Activated T-cell treated with anti-CD3 and anti-CD28 coated beads for 24 hours (primary cell): ENCODE data around the gene FKBP14.

Experiments used
- DNase-seq: peaks from one replicate; pipeline ENCODE4 v3.0.0-alpha.2; 2020; ENCODE audit warnings: low read depth

Gene FKBP14, protein sequence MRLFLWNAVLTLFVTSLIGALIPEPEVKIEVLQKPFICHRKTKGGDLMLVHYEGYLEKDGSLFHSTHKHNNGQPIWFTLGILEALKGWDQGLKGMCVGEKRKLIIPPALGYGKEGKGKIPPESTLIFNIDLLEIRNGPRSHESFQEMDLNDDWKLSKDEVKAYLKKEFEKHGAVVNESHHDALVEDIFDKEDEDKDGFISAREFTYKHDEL

DNA sequence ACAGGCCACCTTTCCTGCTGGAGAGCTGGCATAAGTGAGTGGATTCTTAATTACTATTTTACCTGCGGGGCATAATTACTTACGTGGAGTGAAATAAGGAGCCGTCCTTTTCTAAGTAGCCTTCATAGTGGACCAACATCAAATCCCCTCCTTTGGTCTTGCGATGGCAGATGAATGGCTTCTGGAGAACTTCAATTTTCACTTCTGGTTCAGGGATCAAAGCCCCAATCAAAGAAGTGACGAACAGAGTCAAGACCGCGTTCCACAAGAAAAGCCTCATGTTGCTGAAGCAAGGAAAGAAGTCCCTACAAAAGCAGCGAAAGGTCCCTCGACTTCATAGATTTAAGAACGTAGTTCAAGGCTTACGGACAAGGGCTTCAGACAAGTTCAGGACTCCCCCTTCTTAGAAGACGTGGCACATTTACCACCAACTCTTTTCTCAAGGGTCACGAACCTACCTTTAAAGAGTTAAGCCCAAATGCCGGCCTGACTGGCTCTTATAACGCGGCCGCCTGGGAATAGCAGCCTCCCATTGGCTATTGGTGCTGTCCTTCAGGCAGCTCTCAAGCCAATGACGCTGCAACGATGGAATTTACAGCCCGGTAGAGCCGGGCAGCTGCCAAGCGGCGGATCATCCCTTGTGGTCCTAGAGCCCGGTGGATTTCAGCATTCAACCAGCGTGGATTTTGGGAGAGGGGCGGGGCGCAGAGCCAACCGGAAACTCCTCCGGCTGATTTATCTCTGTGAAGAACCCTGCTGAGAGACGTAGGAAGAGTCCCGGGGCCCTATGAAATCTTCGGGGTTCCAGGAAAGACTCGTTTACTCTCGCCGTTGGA lies at the start of gene FKBP14:
FKBP14 (minus strand) TSS at position 474 of the 836 bp plus-strand sequence; CDS start at position 280, 194 bp downstream.
- DNase-seq, result peak; percentile 89

GRCh38 chr7:30074422-30075030 lies 48.0 kb upstream of the FKBP14 start:
- DNase-seq, result no peak

DNA sequence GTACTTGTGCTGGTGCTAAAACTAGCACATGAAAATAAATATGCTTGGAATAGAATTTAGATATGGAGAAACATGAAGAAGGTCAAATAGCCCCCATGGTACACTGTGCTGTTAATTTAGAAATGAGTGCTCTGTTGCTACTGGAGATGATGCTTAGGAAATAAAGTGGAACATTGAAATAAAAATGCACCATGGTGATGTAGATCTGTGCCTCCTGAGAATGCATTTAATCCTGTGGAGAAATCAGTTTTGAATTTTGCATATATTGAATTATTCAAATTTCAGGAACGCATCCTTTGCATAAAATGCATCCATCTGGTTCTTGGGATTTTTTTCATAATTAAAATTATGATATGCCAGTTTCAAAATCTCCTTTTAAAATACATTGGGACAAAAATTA lies 46.2 kb upstream of the FKBP14 start:
- no peak for DNase-seq

DNA sequence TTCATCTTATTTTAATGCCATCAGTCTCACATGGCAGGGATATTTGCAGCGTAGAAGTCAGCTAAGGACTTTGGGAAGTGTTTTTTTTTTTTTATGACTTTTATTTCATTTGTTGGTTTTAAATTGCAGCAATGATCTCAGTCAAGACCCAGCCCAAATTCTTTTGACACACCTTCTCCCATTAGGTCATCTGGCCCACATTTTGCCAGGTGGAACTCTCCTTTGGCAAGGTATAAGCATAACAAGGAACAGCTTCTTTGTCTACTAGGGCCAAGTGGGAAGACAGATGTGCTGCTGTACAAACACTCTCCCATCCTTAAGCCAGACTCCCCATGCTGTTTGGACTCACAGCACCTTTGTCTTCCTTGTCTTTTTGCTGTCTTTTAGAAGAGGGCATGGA lies 43.5 kb upstream of the FKBP14 start:
- no peak for DNase-seq

DNA sequence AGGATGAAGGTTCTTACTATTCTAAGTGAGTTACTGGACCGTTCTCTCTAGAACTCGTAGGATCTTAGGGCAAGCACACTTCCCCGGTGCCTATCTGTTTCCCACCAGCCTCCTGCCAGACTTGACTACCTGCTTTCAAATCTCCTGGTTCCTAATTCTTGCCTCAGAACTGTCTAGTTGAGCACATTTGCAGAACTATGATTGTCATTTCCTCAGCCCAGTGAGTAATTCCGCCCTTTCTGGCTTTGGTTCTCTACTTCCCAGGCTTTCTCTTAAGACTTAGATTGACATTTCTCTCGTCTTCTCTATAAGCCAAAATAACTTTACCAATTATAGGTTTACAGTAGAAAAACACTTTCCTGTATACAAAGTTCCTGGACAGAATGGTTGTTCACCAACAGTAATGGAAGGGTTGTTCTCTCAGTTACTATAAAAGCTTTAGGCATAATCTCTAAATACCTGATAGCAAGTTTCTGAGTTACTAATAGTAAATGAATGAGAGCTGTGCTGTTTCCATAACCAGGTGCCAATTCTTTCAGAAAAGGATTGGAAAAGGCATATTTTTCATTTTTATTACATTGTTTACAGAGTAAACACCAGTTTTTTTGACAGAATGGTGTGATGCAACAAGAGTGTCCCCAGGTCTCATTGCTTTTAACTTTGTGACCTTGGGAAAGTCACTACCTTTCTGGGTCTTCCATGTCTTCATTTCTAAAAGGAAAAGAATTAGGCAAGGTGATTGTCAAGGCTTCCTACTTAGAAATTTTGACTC lies 42.8 kb upstream of the FKBP14 start:
- DNase-seq, result no peak

DNA sequence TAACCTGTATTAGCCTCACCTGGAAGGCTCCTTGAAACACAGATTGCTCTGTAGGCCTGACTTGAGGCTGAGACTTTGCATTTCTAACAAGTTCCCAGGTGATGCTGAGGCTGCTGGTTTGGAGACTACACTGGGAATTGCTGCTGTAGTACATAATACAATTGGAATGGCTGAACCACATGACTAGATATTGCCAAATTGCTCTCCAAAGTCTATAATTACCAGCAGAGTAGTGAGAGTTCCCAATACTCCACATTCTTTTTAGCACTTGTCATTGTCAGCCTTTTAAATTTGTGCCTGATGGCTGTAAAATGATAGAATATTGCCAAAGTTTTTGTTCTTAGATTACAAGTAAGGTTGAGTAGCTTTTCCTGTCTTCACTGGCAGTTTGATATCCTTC lies 41.6 kb upstream of the FKBP14 start:
- DNase-seq, result no peak

DNA sequence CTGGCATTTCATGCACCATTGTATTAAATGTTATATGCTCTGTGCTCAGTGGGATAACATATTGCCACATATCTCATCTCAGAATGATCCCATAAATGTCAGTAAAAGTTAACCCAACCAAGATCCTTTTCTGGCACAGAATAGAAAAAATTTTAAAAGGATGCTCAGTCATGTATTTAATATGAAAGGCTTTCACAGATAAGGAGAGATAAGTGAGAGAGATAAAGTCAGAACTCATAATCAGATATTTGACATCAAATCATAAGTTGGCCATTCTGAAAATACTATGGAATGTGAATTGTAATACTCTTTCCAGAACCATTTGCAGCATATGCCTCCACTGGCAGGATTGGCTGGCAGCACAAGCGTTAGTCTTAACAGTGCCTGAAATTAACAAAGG lies 40.2 kb upstream of the FKBP14 start:
- DNase-seq, result no peak

- no peak for DNase-seq
These were observed 39.2 kb upstream of the FKBP14 start for GRCh38 chr7:30065746-30066145.

DNA sequence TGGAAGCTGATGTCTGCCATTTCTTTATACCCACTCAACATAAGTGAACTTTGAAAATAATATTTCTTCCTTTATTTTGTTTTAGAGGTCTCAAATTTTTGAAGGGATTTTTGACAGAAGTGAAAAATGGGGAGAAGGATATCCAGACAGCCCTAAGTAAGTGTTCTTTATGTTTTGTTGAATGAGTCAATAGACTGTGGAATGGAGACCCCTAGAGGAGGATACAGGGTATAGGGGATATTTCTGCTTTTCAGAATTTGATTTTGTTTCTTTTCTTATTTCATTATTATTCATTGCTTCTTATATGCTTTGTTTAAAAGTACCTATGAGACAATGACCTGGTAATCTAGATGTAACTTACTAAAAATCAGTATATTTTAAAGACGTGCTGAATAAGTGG lies 36.1 kb upstream of the FKBP14 start:
- DNase-seq, result no peak

GRCh38 chr7:30061786-30062185 lies 35.3 kb upstream of the FKBP14 start:
- DNase-seq, result peak; percentile 6

GRCh38 chr7:30057741-30058140 lies 31.2 kb upstream of the FKBP14 start:
- no peak for DNase-seq

GRCh38 chr7:30053068-30053467 lies 26.6 kb upstream of the FKBP14 start:
- no peak for DNase-seq

DNA sequence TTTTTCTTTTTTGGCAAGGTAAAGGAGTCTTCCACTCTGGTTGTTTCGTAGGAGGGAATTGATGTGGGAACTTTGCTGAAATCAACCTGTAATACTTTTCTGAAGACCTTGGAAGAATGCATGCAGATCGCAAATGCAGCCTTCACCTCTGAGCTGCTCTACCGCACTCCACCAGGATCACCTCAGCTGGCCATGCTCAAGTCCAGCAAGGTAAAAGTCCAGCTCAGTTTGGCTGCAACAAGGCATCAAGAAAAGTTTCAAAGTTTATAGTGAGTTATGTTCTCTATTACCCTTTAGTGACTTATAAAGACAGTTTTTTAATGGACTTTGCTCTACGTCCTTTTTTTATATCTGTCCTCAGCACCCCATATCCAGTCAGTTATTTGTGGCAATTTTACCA lies 22.7 kb upstream of the FKBP14 start:
- DNase-seq, result no peak

GRCh38 chr7:30048582-30048981 lies 22.1 kb upstream of the FKBP14 start:
- no peak for DNase-seq

GRCh38 chr7:30047124-30047523 lies 20.6 kb upstream of the FKBP14 start:
- DNase-seq, result no peak

DNA sequence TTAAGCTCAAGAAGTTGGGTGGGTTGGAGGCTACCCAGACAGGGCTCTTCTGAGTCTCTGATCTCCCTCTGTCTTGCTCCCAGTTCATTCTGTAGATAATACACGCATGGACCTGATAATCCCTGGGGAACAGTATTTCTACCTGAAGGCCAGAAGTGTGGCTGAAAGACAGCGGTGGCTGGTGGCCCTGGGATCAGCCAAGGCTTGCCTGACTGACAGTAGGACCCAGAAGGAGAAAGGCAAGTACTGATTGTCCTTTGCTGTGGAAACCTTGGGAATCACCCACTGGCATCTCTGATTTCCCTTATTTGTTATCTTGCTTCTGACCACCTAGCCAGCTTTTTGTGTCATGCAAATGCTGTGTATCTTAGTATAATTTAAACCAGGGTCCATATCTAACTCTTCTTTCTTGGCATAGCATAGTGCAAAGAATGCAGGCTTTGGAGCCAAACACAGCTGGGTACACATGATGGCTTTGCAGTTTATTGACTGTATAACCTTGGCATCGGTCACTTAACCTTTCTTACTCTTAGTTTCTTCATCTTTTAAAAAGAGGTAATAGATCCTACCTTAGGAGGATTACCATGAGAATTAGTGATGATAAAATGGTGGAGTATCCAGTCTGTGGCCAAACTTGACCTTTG lies 19.7 kb upstream of the FKBP14 start:
- no peak for DNase-seq

DNA sequence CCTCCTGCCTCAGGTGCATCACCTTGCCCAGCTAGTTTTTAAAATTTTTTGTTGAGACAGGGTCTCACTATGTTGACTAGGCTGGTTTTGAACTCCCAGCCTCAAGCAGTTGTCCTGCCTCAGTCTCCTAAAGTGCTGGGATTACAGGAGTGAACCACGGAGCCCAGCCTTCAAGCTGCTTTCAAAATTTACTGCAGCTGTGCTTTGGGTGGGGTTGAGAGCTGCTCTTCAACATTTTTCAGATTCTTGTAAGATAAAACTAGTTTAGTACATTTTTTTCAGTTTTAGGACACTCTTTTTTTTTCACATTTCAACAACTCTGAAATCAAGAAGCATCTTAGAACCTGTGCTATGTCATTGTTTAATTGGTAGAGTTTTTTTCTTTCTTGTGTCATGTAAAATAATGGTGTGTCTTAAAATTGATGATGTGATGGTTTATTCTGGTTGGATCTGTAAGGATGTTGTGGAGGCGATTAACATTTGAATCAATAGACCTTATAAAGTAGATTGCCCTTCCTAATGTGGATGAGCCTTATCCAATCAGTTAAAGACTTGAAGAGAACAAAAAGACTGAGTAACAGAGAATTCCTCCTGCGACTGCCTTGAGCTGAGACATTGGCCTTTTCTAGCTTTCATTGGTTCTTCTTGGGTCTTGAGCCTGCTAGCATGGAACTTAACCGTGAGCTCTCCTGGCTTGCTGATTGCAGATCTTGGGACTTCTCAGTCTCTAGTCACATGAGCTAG lies 15.2 kb upstream of the FKBP14 start:
- no peak for DNase-seq

GRCh38 chr7:30040938-30041337 lies 14.4 kb upstream of the FKBP14 start:
- no peak for DNase-seq

DNA sequence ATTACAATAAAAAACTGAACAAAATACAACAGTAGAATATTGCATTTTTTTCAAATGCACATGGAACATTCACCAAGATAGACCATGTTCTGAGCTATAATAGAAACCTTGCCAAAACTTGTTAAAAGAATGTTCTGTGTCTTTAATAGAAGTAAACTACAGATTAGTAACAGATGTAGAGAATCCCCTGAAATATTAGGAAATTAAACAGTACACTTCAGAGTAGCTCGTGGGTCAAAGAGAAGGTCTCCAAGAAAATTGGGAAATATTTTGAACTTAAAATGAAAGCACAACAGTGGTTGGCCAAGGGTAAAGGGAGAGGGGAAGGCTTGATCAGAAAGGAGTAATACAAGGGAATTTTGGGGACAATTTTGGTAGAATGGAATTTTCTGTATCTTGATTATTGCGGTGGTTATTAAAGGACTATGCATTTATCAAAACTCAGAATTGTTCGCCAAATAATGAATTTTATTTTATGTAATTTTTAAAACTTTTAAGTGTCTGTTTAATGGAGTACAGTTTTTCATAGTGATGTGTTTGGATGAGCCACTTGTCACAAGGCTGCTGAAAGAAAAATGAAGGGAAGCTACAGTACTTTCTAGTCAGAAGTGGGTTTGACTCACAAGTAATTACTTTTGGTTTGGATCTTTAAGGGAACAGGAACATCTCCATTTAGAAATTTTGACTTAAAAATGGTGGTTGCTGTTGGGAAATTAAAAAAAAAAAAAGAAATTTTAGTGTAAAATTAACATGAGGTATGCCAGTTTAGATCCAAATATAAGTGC lies 11.9 kb upstream of the FKBP14 start:
- DNase-seq, result no peak

DNA sequence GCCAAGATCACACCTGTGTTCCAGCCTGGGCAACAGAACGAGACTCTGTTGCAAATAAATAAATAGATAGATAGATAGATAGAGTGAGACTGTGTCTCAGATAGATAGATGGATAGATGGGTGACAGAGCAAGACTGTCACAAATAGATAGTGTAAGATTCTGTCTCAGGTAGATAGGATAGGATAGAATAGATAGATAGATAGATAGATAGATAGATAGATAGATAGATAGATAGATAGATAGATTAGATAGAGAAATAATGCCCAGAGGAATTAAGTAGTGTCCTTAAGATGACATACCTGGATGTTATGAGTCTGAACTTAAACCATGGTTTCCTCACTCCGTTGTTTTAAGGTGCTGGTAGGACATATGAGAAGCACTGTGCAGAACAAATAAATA lies 9.7 kb upstream of the FKBP14 start:
- no peak for DNase-seq
